Esophagus (tissue), 2 donors: ENCODE results near the gene E2F6. TPM values are rescaled to one million over a fixed set of nuclear protein-coding genes. Genes with fewer than 3 reads are reported as not detected.

Experiments used
- H3K27ac ChIP-seq, 2 donors: one replicate each; pipeline ENCODE4 v1.5.1; 2013; ENCODE audit warnings: low read depth in 2 of 2, mild to moderate bottlenecking in 2 of 2, inconsistent platforms in 1 of 2, low read length in 1 of 2, moderate library complexity in 1 of 2
- H3K27me3 ChIP-seq, 2 donors: one replicate each; pipeline ENCODE4 v1.6.1; 2013; ENCODE audit warnings: low read length in 2 of 2, control low read depth in 1 of 2, mild to moderate bottlenecking in 1 of 2; ENCODE audit not compliant: insufficient read depth in 2 of 2, control insufficient read depth in 1 of 2
- H3K36me3 ChIP-seq, 2 donors: one replicate each; pipeline ENCODE4 v1.6.1; 2013; ENCODE audit warnings: low read length in 1 of 2; ENCODE audit not compliant: control insufficient read depth in 2 of 2, insufficient read depth in 2 of 2
- H3K4me1 ChIP-seq, 2 donors: one replicate each; pipeline ENCODE4 v1.6.1; 2013; ENCODE audit warnings: low read length in 1 of 2; ENCODE audit not compliant: control insufficient read depth in 2 of 2, insufficient read depth in 2 of 2
- H3K4me3 ChIP-seq, 2 donors: one replicate each; pipeline ENCODE4 v1.5.1; 2013; ENCODE audit warnings: low read length in 2 of 2, mild to moderate bottlenecking in 2 of 2, low read depth in 1 of 2, moderate library complexity in 1 of 2
- H3K9me3 ChIP-seq, 2 donors: one replicate each; pipeline ENCODE4 v1.6.1; 2013; ENCODE audit warnings: mild to moderate bottlenecking in 2 of 2, low read depth in 1 of 2, low read length in 1 of 2, moderate library complexity in 1 of 2; ENCODE audit not compliant: control insufficient read depth in 2 of 2, insufficient read depth in 1 of 2
- WGBS, 2 donors: extraction: QIAGEN DNeasy Blood & Tissue Kit; methylation state at CpG; one replicate each; pipeline ENCODE4 v1.1.7; 2013; 5-methylcytosine and 5-hydroxymethylcytosine counted together
- polyA plus RNA-seq, 2 donors: library from polyadenylated mRNA; stranded (reverse); fragments of 200-250 nt; gene quantifications; one replicate each; pipeline ENCODE4 v1.2.3, GENCODE V29; 2013
- donor health status: healthy with polysubstance abuse.
- donor health status: Bipolar disorder and iron deficiency.

E2F6 gene
- polyA plus RNA-seq, 2 donors, result 4.2 to 4.9 TPM

GRCh38 chr2:11481789-11482472, 16.0 kb upstream of the E2F6 start:
- peaks cover 0 to 5% of the 10 kb centered on the region in 2 donors for H3K27me3 ChIP-seq
- H3K36me3 ChIP-seq, result no peaks in the 10 kb centered on the region
- H3K9me3 ChIP-seq, result no peaks in the 10 kb centered on the region
- no peak overlapping the region for H3K4me3 ChIP-seq
- no peak overlapping the region for H3K27ac ChIP-seq
- WGBS, 2 donors, result 45 to 48% methylated on average over 59 to 61 of the region's 61 CpGs
- H3K4me1 ChIP-seq, result peaks cover 4 to 7% of the 10 kb centered on the region in 2 donors

DNA sequence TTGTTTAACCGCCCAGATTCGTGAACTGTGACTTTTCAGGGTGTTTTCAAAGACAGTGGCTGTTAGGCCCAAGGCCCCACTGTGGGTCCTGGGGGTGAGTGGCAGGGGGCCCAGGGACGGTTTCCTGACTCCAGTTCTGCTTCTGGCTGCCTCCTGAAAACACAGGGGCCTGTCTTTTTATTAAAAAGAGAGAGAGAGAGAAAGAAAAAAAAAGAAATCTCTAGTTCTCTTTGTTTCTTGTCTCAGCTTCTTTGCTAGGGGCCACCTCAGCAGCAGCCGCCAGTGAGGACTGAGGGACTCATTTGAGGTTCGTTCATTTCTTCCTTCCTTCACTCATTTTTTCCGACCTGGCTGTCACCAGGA, 15.4 kb upstream of the E2F6 start:
- no peaks in the 10 kb centered on the region for H3K9me3 ChIP-seq
- H3K4me3 ChIP-seq, result no peak overlapping the region
- 71 to 78% methylated on average over 6 of the region's 6 CpGs for WGBS, 2 donors
- no peaks in the 10 kb centered on the region for H3K36me3 ChIP-seq
- H3K27me3 ChIP-seq, result peaks cover 0 to 5% of the 10 kb centered on the region in 2 donors
- peaks cover 4 to 7% of the 10 kb centered on the region in 2 donors for H3K4me1 ChIP-seq
- H3K27ac ChIP-seq, result no peak overlapping the region

DNA sequence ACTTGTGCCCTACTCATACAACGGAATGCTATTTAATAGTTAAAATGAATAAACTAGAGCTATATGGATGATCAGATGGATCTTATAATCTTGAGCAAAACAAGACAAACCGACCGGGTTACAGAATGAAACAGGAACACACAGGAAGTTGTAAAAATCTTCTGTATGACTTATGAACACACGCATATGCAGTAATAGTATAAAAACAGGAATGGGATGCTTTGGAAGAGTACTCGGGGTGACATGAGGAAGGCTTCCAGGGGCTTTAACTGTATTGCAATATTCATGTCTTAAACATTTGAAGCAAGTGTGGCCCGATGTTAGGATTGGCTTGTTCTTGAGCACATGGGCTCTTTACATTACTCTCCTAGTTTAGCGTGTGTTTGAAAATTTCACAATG, 14.9 kb upstream of the E2F6 start:
- no peak overlapping the region for H3K4me3 ChIP-seq
- no peaks in the 10 kb centered on the region for H3K9me3 ChIP-seq
- H3K27ac ChIP-seq, result no peak overlapping the region
- H3K4me1 ChIP-seq, result peaks cover 4 to 7% of the 10 kb centered on the region in 2 donors
- H3K27me3 ChIP-seq, result peaks cover 0 to 5% of the 10 kb centered on the region in 2 donors
- H3K36me3 ChIP-seq, result no peaks in the 10 kb centered on the region
- 70% methylated on average over 7 of the region's 7 CpGs for WGBS, 2 donors

GRCh38 chr2:11480406-11480805, 14.4 kb upstream of the E2F6 start:
- Histone ChIP-seq H3K36me3 (no peaks in the 10 kb centered on the region), H3K27me3 (peaks cover 0 to 5% of the 10 kb centered on the region in 2 donors), H3K27ac (no peak overlapping the region), H3K4me1 (peaks cover 4 to 7% of the 10 kb centered on the region in 2 donors), H3K4me3 (no peak overlapping the region), H3K9me3 (no peaks in the 10 kb centered on the region)
- WGBS, 2 donors, result 53 to 54% methylated on average over 4 of the region's 4 CpGs

DNA sequence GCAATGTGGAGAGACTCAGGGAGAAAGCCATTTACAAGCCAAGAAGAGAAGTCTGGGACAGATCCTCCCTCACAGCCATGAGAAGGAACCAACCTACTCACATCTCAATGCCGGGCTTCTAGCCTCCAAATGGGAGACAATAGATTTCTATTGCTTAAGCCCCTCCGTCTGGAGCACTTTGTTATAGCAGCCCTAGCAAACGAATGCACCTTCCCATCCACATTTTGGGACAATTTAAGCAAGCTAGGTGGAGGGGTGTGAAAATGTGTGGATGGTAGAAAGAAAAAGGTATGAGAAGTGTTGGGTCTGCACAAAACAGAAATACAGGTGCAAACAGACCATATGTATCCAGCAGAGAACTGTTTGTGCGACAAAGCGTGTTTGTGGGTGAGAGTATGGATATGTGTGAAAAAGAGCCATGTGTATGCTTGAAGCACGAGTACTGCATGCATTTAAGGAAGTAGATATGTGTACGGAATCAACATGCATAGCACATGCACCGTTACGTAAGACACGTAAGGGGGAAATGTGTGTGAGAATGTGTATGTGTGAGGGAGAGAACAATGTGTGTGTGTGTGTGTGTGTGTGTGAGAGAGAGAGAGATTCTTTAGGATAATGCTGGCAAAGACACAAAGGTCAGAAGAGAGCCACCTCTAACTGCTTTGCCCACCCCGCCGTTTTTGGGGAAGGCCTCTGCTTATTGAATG, 13.1 kb upstream of the E2F6 start:
- no peaks in the 10 kb centered on the region for H3K9me3 ChIP-seq
- 76 to 79% methylated on average over 12 of the region's 12 CpGs for WGBS, 2 donors
- H3K27ac ChIP-seq, result no peak overlapping the region
- no peaks in the 10 kb centered on the region for H3K36me3 ChIP-seq
- peaks cover 4 to 7% of the 10 kb centered on the region in 2 donors for H3K4me1 ChIP-seq
- peaks cover 0 to 5% of the 10 kb centered on the region in 2 donors for H3K27me3 ChIP-seq
- H3K4me3 ChIP-seq, result no peak overlapping the region

DNA sequence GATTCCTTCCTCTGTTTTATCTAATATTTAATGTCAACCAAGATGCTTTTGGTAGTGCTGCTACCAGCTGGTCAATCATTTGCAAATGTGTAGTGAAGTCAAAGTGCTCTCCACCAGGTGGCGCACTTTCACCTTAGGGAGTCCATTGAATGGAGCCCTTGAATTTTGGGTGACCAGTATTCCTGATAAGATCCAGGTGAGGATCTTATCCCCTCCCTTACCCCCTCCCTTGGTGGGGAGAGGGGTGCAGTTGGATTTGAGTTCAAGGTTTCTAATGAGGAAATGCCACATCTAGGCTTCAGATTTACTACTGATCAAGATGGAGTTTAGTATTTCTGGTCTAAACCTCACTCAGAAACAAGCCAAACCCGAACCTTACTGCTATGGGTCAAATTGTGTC, 12.0 kb upstream of the E2F6 start:
- WGBS, 2 donors, result 38 to 41% methylated on average over 2 of the region's 2 CpGs
- Histone ChIP-seq H3K4me3 (no peak overlapping the region), H3K36me3 (no peaks in the 10 kb centered on the region), H3K27me3 (peaks cover 0 to 5% of the 10 kb centered on the region in 2 donors), H3K27ac (no peak overlapping the region), H3K4me1 (peaks cover 0 to 2% of the 10 kb centered on the region in 2 donors), H3K9me3 (no peaks in the 10 kb centered on the region)

DNA sequence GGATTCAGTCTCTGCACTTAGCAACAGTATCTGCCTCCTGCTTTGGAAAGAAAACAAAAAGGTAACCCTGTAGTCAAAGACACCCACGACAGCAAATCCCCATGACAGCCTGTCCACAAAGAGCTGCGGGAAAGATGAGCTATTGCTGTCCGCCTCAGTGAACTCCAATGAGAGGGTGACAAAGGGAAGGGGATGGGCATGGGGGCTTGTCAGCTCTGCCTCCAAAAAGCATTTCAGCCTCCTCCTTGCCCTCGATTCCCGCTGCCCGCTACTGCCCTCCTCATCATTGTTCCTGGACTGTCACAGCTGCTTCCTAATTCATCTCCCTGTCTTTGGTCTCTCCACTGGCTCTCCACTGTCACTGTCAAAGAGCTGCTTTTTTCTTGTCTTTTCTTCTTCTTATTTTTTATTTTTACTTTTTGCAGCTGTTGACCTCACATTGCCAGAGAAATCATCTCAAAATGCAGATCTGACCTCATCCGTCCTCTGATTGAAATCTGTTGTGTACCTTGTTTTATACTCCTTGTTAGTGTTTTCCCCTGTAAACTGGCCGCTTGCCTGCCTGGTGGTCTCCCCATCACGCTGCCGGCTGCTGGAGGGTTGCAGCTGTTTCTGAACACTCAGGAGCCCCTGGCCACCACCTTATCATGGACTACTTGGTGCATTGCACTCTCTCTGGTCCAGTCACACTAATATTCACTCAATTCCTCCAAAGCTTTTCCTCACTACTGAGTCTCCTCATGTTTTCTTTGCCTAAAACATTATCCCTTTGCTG, 7.9 kb upstream of the E2F6 start:
- Histone ChIP-seq H3K27ac (no peak overlapping the region), H3K4me1 (no peaks in the 10 kb centered on the region), H3K36me3 (no peaks in the 10 kb centered on the region), H3K27me3 (no peaks in the 10 kb centered on the region), H3K9me3 (no peaks in the 10 kb centered on the region), H3K4me3 (no peak overlapping the region)
- WGBS, 2 donors, result 61 to 67% methylated on average over 10 of the region's 10 CpGs

GRCh38 chr2:11467749-11468148, 1.8 kb upstream of the E2F6 start:
- H3K27me3 ChIP-seq, result no peaks in the 10 kb centered on the region
- no peak overlapping the region for H3K4me3 ChIP-seq
- 71 to 82% methylated on average over 6 of the region's 6 CpGs for WGBS, 2 donors
- no peak overlapping the region for H3K27ac ChIP-seq
- no peaks in the 10 kb centered on the region for H3K36me3 ChIP-seq
- peaks cover 0 to 2% of the 10 kb centered on the region in 2 donors for H3K4me1 ChIP-seq
- H3K9me3 ChIP-seq, result no peaks in the 10 kb centered on the region

- no peaks in the 10 kb centered on the region for H3K27me3 ChIP-seq
- H3K27ac ChIP-seq, result no peak overlapping the region
- H3K9me3 ChIP-seq, result no peaks in the 10 kb centered on the region
- no peak overlapping the region for H3K4me3 ChIP-seq
- peaks cover 0 to 4% of the 10 kb centered on the region in 2 donors for H3K4me1 ChIP-seq
- no peaks in the 10 kb centered on the region for H3K36me3 ChIP-seq
- 81 to 83% methylated on average over 5 of the region's 5 CpGs for WGBS, 2 donors
These were observed 1.2 kb upstream of the E2F6 start for GRCh38 chr2:11467129-11467649.
